ENCODE measurements around the gene MRTO4.
"Not testable (repeated sequence)": the region's sequence is repeated elsewhere in the genome, so short reads cannot be mapped to it uniquely, and the experiment has no call there.

Gene MRTO4

GRCh38 chr1:19284881-19285280 is 33.3 kb downstream of the MRTO4 start:
- ChIA-PET CTCF (no interaction called here), POLR2A (no interaction called here)
- Histone ChIP-seq H3K9me3 (ENCODE audit: control insufficient read depth, insufficient read depth, low read depth, low read length) (no peaks in the 10 kb centered on the region), H3K4me3 (ENCODE audit: low read depth, low read length) (no peak overlapping the region), H3K27ac (ENCODE audit: extremely low read depth, low read depth, low read length) (no peak overlapping the region), H3K4me1 (ENCODE audit: control insufficient read depth, insufficient read depth, low read length) (no peaks in the 10 kb centered on the region), H3K36me3 (ENCODE audit: control insufficient read depth in 2 of 2, insufficient read depth in 1 of 2, low read length in 2 of 2) (peaks cover 6 to 43% of the 10 kb centered on the region in 2 experiments; a peak in 2 of 3 replicates)
- TF ChIP-seq ZNF555 (tag by site-specific recombination; conservative IDR thresholded peaks at IDR 0.05) (no peak), ZFHX2 (tag by site-specific recombination; conservative IDR thresholded peaks at IDR 0.05) (no peak)

GRCh38 chr1:19285366-19285765 is 33.8 kb downstream of the MRTO4 start:
- H3K4me1 ChIP-seq (ENCODE audit: control insufficient read depth, insufficient read depth, low read length); H3K9me3 ChIP-seq (ENCODE audit: control insufficient read depth, insufficient read depth, low read depth, low read length); CTCF ChIA-PET; H3K4me3 ChIP-seq (ENCODE audit: low read depth, low read length); POLR2A ChIA-PET; H3K27ac ChIP-seq (ENCODE audit: extremely low read depth, low read depth, low read length): not testable (repeated sequence)
- H3K36me3 ChIP-seq (ENCODE audit: control insufficient read depth in 2 of 2, insufficient read depth in 1 of 2, low read length in 2 of 2): peaks cover 6 to 43% of the 10 kb centered on the region in 2 experiments; a peak in 2 of 3 replicates

GRCh38 chr1:19285807-19286206 is 34.2 kb downstream of the MRTO4 start:
- POLR2A ChIA-PET; H3K9me3 ChIP-seq (ENCODE audit: control insufficient read depth, insufficient read depth, low read depth, low read length); H3K4me3 ChIP-seq (ENCODE audit: low read depth, low read length); H3K4me1 ChIP-seq (ENCODE audit: control insufficient read depth, insufficient read depth, low read length); CTCF ChIA-PET; H3K27ac ChIP-seq (ENCODE audit: extremely low read depth, low read depth, low read length): not testable (repeated sequence)
- peaks cover 3 to 43% of the 10 kb centered on the region in 2 experiments; a peak in 2 of 3 replicates for H3K36me3 ChIP-seq (ENCODE audit: control insufficient read depth in 2 of 2, insufficient read depth in 1 of 2, low read length in 2 of 2)
- peak; percentile 83 for TF ChIP-seq ZNF341 (tag by site-specific recombination; IDR thresholded peaks at IDR 0.05; ENCODE audit: low read depth)

GRCh38 chr1:19287436-19288185 is 36.0 kb downstream of the MRTO4 start:
- no peak overlapping the region for H3K4me3 ChIP-seq (ENCODE audit: low read depth, low read length)
- no peaks in the 10 kb centered on the region for H3K9me3 ChIP-seq (ENCODE audit: control insufficient read depth, insufficient read depth, low read depth, low read length)
- ChIA-PET CTCF (no interaction called here), POLR2A (no interaction called here)
- H3K4me1 ChIP-seq (ENCODE audit: control insufficient read depth, insufficient read depth, low read length): no peaks in the 10 kb centered on the region
- H3K36me3 ChIP-seq (ENCODE audit: control insufficient read depth in 2 of 2, insufficient read depth in 1 of 2, low read length in 2 of 2): peaks cover 6 to 34% of the 10 kb centered on the region in 2 experiments; a peak in 2 of 3 replicates
- H3K27ac ChIP-seq (ENCODE audit: extremely low read depth, low read depth, low read length): no peak overlapping the region
- no peak for TF ChIP-seq ZNF155 (tag by site-specific recombination; IDR thresholded peaks at IDR 0.05)
- no peak for TF ChIP-seq ZNF112 (tag by site-specific recombination; IDR thresholded peaks at IDR 0.05)
- no peak for TF ChIP-seq ZNF394 (tag by site-specific recombination; IDR thresholded peaks at IDR 0.05; ENCODE audit: borderline replicate concordance)
- no peak for TF ChIP-seq ZNF148 (tag by site-specific recombination; IDR thresholded peaks at IDR 0.05; ENCODE audit: borderline replicate concordance)

GRCh38 chr1:19288324-19289241 is 37.0 kb downstream of the MRTO4 start, which contains the start of gene AKR7A3:
Gene AKR7A3 (minus strand): TSS chr1:19288770. CDS start chr1:19288709, 61 bp downstream.
- H3K4me3 ChIP-seq (ENCODE audit: low read depth, low read length); POLR2A ChIA-PET; H3K4me1 ChIP-seq (ENCODE audit: control insufficient read depth, insufficient read depth, low read length); H3K27ac ChIP-seq (ENCODE audit: extremely low read depth, low read depth, low read length); H3K9me3 ChIP-seq (ENCODE audit: control insufficient read depth, insufficient read depth, low read depth, low read length); CTCF ChIA-PET: not testable (repeated sequence)
- peaks cover 6 to 30% of the 10 kb centered on the region in 2 experiments; a peak in 2 of 3 replicates for H3K36me3 ChIP-seq (ENCODE audit: control insufficient read depth in 2 of 2, insufficient read depth in 1 of 2, low read length in 2 of 2)

Data from HEK293 (cell line).